Measurements from ENCODE around the gene MTOR. TPM values are rescaled to one million over a fixed set of nuclear protein-coding genes. Genes with fewer than 3 reads are reported as not detected.

Gene MTOR
- total RNA-seq, 1 donor from 2014 or later = 82.4 TPM

- H3K27ac Mint-ChIP-seq (ENCODE audit: unreplicated experiment) = peak overlapping the region; percentile 83
- peaks cover 20% of the 10 kb centered on the region for H3K4me1 Mint-ChIP-seq (ENCODE audit: low read depth, unreplicated experiment)
- H3K4me3 Mint-ChIP-seq (ENCODE audit: unreplicated experiment) = peak overlapping the region; percentile 59
- peaks cover 1% of the 10 kb centered on the region for H3K27me3 Mint-ChIP-seq (ENCODE audit: unreplicated experiment)
- no peak for DNase-seq
- peaks cover 2% of the 10 kb centered on the region for H3K9me3 Mint-ChIP-seq (ENCODE audit: unreplicated experiment)
- no peaks in the 10 kb centered on the region for H3K36me3 Mint-ChIP-seq (ENCODE audit: unreplicated experiment)
- TF ChIP-seq, protein P1, sequence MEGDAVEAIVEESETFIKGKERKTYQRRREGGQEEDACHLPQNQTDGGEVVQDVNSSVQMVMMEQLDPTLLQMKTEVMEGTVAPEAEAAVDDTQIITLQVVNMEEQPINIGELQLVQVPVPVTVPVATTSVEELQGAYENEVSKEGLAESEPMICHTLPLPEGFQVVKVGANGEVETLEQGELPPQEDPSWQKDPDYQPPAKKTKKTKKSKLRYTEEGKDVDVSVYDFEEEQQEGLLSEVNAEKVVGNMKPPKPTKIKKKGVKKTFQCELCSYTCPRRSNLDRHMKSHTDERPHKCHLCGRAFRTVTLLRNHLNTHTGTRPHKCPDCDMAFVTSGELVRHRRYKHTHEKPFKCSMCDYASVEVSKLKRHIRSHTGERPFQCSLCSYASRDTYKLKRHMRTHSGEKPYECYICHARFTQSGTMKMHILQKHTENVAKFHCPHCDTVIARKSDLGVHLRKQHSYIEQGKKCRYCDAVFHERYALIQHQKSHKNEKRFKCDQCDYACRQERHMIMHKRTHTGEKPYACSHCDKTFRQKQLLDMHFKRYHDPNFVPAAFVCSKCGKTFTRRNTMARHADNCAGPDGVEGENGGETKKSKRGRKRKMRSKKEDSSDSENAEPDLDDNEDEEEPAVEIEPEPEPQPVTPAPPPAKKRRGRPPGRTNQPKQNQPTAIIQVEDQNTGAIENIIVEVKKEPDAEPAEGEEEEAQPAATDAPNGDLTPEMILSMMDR (IDR thresholded peaks at IDR 0.05; ENCODE audit: partially characterized antibody, unreplicated experiment) = no peak
These were observed 104.1 kb downstream of the MTOR start for GRCh38 chr1:11158291-11158690.

DNA sequence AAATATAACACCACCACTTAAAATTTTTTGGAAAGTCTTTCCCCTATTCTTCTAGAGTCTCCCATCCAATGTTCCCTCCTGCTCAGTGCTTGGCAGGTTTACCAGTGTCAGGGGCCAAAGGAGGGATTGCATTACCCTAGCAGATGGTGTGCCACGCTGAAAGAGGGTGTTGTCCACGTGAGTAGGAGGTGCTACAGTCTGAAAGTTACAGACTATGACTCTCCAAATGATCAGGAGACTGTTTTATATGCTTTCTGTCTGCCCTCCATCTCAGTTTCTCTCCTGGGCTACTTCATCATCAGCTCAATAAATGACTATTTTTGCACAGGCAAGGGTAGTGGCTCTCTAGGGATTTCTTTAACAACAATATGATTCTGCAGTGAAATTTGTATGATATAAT, 104.5 kb downstream of the MTOR start:
- Mint-ChIP-seq H3K27me3 (ENCODE audit: unreplicated experiment) (peaks cover 1% of the 10 kb centered on the region), H3K27ac (ENCODE audit: unreplicated experiment) (peak overlapping the region; percentile 83), H3K4me1 (ENCODE audit: low read depth, unreplicated experiment) (peaks cover 20% of the 10 kb centered on the region), H3K36me3 (ENCODE audit: unreplicated experiment) (no peaks in the 10 kb centered on the region), H3K9me3 (ENCODE audit: unreplicated experiment) (peaks cover 2% of the 10 kb centered on the region), H3K4me3 (ENCODE audit: unreplicated experiment) (no peak overlapping the region)
- TF ChIP-seq, protein P1 (IDR thresholded peaks at IDR 0.05; ENCODE audit: partially characterized antibody, unreplicated experiment) = no peak
- DNase-seq = no peak

GRCh38 chr1:11157394-11157793, 105.0 kb downstream of the MTOR start:
- Mint-ChIP-seq H3K27ac (ENCODE audit: unreplicated experiment) (peak overlapping the region; percentile 83), H3K9me3 (ENCODE audit: unreplicated experiment) (peaks cover 2% of the 10 kb centered on the region), H3K4me3 (ENCODE audit: unreplicated experiment) (no peak overlapping the region), H3K4me1 (ENCODE audit: low read depth, unreplicated experiment) (peaks cover 20% of the 10 kb centered on the region), H3K36me3 (ENCODE audit: unreplicated experiment) (no peaks in the 10 kb centered on the region), H3K27me3 (ENCODE audit: unreplicated experiment) (peaks cover 1% of the 10 kb centered on the region)
- TF ChIP-seq, protein P1 (IDR thresholded peaks at IDR 0.05; ENCODE audit: partially characterized antibody, unreplicated experiment) = no peak
- DNase-seq = no peak

DNA sequence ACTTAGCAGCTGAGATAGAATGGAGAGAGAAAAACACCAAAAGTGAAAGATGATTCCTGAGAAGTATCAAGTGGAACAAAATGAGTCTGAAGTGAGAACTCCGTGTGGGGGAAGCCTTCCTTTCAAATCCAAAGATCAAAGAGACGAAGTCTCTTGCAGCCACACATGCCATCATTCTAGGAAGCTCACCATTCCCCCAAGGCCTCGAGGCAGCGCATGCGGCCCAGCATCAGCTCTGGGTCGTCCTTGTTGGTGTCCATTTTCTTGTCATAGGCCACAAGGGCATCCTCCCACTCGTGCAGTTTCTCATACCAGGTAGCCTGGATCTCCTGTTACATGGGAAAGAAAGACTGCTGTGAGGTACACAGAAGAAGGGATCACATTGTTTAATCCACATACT, 105.4 kb downstream of the MTOR start:
- Mint-ChIP-seq H3K36me3 (ENCODE audit: unreplicated experiment) (no peaks in the 10 kb centered on the region), H3K27me3 (ENCODE audit: unreplicated experiment) (peaks cover 1% of the 10 kb centered on the region), H3K9me3 (ENCODE audit: unreplicated experiment) (peaks cover 2% of the 10 kb centered on the region), H3K4me1 (ENCODE audit: low read depth, unreplicated experiment) (peaks cover 20% of the 10 kb centered on the region), H3K27ac (ENCODE audit: unreplicated experiment) (no peak overlapping the region), H3K4me3 (ENCODE audit: unreplicated experiment) (no peak overlapping the region)
- DNase-seq = no peak
- TF ChIP-seq, protein P1 (IDR thresholded peaks at IDR 0.05; ENCODE audit: partially characterized antibody, unreplicated experiment) = no peak

DNA sequence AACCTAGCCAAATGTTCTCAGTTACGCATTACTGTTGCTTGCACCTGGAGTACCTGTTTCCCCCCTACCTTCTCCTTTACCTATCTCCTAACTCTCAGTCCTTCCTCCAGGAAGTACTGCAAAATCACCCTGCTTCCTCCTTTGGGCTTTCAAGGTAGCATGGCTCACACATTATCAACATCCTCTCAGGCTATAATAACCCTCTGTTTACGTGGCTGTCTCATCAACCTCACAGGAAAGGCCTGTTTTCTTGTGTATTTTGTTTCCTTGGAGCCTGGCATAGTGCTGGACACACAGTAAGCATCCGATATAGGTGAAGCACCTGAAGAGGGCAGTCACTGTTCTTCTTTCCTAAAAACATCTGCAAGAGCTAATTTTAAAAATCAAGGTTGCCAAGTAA, 105.9 kb downstream of the MTOR start:
- H3K27ac Mint-ChIP-seq (ENCODE audit: unreplicated experiment) = no peak overlapping the region

More for the DNA sequence above, 105.9 kb downstream of the MTOR start:
- Mint-ChIP-seq H3K4me3 (ENCODE audit: unreplicated experiment) (no peak overlapping the region), H3K27me3 (ENCODE audit: unreplicated experiment) (peaks cover 1% of the 10 kb centered on the region), H3K36me3 (ENCODE audit: unreplicated experiment) (no peaks in the 10 kb centered on the region), H3K9me3 (ENCODE audit: unreplicated experiment) (peaks cover 2% of the 10 kb centered on the region), H3K4me1 (ENCODE audit: low read depth, unreplicated experiment) (peaks cover 20% of the 10 kb centered on the region)
- TF ChIP-seq, protein P1 (IDR thresholded peaks at IDR 0.05; ENCODE audit: partially characterized antibody, unreplicated experiment) = no peak
- no peak for DNase-seq
